Stimulated activated CD8-positive, alpha-beta memory T cell treated with anti-CD3 and anti-CD28 coated beads, Interleukin-4, amount 100 ng/mL, for 24 hours (primary cell): ENCODE results near the gene TAL2.
"Not testable (repeated sequence)": the region's sequence is repeated elsewhere in the genome, so short reads cannot be mapped to it uniquely, and the experiment has no call there.

ENCODE experiments used
- DNase-seq: peaks from one replicate; pipeline ENCODE4 v3.0.0-alpha.2; 2020; ENCODE audit warnings: low read depth

TAL2 gene

DNA sequence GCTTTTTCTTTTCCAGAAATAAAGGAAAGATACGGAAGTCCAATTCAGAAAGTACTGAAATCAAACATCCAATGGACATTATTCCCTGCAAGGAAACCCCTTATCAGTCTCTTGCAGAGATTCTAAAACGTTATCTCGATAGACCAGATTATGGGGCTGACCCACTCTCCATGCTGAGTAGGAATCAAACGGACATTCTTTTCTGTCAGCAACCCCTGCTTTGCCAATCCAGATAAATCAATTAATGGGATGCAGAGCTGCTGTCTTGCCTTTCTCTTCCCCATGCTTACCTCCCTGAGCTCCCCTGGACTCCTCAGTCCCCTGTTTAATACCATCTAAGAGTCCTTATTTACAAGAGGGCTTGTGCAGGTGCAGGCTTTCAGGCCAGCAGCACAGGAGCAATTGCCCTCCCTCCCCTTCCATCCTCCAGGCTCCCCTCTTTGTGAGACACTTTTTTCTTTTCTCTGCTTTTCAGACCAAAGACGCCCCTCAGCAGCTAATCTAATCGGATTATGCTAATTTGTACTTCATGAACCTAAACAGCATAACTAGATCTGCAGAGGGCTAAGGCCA is 14.2 kb downstream of the TAL2 start:
- DNase-seq = no peak

DNA sequence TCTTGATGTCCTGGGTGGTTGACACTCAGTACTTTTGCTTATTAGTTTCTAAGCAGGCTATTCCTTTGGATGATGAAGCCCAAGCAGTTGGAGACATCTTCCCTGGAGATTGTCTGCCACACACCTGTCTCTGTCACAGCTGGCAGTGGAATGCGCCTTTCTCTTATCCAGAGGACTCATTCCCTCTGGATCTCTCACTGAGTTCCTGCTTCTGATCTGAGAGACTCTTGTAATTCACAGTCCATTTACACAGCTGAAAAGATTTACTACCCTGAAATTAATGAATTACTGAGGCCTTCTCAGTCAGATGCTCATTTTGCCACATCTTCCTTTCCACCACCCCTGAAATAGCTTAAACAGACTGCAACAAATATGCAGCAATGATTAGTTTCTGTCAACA is 15.9 kb downstream of the TAL2 start:
- DNase-seq = no peak

DNA sequence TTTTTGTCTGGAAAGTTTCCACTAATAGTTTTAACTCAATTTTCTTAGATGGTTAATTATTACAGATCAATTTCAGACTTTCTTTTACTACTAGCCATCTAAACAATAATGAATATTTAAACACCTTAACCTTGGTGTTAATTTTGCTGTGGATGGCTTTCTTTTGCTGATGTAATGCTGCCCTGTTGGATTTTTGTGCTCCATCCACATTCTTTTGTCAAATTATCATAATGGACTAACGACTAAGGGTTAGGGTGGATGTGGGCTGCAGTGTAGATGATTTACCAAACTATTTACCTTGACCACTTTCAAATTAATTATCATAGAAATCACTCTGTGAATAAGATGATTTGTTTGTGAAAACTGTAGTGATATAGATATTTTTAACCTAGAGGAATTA is 16.5 kb downstream of the TAL2 start:
- DNase-seq = no peak

DNA sequence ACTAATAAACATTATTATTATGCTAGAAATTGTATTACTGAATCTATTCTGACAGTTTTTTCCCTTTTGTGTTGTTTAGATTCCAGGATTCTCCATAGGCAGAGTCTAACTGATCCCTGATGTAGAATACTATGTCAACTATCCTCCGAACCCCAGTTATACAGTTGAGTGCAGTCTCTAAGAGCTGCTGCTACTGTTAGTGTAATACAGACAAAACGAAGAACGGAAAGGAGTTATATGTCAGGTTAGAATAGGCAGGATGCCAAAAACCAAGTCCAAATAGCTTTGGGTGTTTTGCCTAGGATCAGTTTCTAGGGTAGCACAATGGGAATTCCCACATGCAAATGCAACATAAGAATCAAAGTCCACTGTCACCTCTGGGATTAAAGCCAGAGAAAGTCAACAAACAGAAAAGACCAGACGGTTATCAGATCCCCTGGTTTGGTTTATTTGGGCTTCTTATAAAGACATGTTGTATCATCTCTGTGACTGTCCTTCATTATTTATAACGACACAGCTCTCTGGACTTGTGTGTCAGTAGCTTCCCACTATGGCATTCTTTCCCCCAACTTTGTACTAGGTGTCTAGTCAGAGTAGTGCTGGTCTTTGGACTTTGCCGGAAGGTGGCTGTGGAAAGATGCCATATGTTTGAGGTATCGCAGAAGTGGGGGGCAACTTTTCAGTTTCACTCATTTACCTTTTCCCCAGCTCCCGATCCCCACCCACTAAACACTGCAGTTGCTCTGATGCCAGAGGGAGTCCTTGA is 17.2 kb downstream of the TAL2 start:
- no peak for DNase-seq

DNA sequence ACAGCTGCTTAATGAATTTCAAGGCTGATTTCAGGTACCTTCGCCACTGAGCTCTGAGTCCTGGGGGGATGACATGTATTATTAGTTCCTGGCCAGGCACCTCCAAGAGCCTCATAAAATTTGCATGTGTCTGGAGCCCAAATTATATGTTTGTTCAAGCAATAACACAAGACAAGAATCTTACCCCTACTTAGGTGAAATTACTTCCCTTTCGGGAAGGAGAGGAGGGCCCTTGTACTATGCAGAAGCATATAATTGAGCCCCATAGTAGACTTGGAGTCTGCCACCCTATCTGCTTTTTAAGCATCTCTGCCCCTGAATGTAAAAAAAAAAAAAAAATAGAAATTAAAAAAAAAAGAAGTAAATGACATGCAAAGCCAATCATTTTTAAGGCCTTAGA is 19.1 kb downstream of the TAL2 start:
- DNase-seq = no peak

DNA sequence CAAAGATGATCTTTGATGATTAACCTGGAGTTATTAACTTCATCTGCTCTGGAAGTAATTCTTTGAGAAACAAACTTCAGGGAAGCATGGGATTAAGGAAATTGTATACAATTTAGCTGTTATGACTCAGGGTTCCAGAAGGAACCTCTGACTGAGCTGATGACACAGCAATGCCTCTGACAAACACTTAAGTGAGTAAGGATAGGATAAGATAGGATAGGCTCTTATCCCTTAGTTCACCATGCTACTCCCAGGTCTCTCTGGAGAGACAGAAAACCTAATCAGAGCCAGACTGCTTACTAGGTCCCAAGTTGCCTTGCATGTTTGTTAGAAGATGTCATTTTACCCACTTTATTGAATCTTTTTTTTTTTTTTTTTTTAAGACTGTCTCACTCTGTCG is 19.5 kb downstream of the TAL2 start:
- DNase-seq = no peak

DNA sequence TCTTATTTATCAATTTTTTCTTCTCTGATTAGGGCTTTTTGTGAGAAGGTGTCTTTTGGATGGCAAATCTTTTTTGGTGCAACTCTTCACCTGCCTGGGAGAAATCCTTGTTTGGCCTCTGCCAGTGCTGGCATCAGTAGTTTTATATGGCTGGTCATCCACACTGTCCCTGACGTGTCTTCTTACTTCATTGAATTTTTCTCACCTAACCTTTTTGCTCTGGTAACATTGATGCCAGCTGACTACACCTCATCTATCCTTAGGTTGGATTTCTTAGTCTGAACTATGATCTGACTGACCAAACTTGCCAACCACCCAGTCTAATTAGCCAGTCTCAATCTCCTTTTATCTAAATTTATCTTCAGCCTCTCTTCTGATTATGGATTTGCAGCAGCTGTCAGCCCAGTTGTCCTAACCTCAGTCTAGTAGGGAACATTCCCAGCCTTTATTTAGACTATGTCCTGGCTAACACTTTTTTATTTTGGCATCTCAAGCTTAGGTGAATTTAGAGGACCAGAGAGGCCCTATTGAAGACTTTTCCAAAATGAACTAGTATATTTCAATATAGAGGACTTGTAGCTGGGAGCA is 21.5 kb downstream of the TAL2 start:
- no peak for DNase-seq

DNA sequence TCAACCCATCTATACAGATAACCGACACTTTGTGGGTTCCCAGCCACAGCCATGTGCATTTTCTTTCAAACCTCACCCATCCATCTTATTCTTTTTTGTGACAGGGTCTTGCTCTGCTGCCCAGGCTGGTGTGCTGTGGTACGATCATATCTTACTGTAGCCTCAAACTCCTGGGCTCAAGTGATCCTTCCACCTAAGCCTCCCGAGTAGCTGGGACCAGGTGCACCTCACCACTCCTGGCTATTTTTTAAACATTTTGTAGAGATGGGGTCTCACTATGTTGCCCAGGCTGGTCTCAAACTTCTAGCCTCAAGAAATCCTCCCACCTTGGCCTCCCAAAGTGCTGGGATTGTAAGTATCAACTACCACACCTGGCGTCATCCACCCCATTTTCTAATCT is 24.7 kb downstream of the TAL2 start:
- no peak for DNase-seq

DNA sequence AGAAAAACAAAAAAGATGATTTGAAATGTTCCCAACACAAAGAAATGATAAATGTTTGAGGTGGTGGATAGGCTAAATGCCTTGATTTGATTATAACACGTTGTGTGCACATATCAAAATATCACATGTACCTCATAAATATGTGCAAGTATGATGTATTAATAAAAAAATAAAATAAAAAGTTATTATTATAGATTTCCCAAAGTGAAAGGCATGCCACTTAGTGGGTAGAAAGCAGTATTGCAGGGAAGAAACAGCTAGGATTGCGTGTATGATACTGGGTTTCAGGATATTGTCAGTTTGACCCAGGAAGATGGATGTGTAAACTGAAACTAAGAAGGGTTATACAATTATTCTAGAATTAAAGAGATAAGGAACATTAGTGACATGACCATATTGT is 28.5 kb downstream of the TAL2 start:
- DNase-seq = no peak

DNA sequence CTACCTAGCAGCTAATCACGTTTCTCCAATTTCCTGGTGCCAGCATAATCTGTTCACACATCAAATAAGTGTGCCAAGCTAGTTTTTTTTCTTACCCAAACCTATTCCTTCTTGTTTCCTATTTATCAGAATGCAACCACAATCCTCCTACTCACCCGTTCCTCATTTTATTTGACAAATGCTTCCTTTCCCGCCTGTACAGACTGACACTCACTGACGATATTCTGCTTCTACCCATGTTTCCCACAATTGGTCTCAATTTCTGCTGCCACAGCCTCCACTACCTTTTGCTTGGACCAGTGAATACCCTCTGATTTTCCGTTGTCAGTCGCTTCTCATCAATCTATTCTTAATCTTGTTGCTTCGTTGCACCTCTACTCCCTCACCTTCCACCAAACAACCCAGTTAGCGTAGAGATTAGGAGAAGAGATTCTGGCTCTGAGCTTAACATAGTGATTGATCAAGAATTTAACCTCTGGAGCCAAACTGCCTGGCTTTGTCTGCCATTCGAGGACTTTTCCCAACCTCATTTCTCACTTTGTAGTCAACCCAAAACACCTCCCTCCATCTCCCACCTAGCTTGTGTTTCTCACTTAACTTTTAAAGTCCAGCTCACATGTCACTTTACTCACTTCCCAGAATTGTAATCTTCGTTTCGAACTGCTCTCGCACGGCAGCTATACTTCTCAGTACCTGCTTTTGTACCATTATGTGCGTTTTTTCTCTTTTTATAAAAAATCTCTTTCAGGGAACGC is 31.4 kb downstream of the TAL2 start:
- DNase-seq = no peak

DNA sequence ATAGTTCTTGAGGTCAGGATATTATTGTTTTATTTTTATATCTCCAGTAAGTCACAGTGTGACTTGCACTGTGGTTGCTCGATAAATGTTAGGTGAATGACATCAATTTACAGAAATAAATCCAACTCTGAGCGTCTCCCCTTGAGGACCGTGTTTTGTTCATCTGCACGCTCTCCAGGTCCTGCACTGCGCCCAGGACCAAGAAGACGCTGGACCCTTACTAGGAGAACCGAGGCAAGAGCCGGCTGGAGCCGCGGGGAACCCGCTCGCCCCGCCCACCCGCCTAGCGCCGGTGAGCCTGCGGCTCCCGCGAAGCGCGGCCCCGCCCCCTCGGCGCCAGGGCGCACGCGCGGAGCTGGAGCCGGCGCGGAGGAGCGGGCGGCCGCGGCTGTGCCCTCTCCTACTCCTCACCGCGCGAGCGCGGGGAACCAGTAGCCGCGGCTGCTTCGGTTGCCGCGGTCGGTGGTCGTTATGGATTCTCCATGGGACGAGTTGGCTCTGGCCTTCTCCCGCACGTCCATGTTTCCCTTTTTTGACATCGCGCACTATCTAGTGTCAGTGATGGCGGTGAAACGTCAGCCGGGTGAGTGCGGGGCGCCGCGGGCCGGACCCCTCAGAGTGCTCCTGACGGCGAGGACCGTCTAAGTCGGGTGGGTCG is 32.1 kb downstream of the TAL2 start, which contains the start of gene TMEM38B:
TSS of gene TMEM38B (plus strand) at position 352 of the 658 bp plus-strand sequence. CDS start at position 472, 120 bp downstream.
- DNase-seq = peak; percentile 74

DNA sequence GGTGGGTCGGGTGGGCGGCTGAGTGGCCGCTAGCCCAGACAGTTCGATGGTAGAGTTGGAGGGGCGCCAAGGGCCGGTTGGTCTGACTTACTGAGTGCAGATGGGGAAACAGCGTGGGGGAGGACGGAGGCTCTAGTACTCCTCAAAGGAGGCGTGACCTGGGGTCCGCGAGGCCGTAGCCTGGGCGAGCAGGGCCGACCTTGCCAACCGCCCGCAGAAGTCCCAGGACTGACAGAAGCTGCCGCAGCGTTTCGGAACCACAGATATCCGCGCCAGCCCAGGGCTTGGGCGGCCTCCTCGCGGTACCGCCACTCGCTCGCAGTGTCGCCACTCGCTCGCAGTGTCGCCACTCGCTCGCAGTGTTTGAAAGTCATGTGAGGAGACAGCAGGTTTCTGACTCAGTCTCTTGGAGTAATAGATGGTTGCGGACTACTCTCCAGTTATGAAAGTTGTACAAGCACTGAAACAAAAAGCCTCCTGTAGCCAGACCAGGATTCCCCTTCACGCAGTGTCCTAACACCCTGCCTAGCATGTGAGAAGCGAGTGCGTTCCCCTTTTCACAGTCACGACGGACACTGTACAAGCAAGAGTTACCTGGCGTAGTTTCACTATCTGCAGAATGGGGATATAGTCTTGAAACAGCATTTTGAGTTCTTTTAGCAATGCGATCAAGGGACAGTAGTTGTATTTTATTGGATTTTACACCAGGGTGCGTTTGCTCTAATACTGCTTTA is 32.8 kb downstream of the TAL2 start:
- peak; percentile 38 for DNase-seq

DNA sequence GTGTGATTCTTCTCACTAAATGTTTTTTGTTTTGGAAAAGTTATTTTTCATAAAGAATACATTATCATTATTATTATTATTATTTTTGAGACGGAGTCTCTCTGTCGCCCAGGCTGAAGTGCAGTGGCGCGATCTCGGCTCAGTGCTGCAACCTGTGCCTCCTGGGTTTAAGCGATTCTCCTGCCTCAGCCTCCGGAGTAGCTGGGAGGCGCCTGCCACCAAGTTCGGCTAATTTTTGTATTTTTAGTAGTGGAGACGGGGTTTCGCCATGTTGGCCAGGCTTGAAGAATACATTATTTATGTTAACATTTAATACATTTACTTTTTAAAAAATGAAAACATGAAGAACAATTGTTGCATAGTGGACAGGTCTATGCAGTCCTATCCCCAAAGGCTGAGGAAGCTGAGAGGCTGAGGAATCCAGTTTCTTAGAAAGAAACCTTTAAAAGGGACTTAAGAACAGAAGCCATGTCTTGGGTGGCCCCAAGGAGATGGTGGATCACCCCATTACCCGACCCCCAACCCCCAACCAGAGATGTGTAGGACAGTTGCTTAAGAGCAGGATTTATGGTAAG is 34.0 kb downstream of the TAL2 start:
- DNase-seq = no peak

DNA sequence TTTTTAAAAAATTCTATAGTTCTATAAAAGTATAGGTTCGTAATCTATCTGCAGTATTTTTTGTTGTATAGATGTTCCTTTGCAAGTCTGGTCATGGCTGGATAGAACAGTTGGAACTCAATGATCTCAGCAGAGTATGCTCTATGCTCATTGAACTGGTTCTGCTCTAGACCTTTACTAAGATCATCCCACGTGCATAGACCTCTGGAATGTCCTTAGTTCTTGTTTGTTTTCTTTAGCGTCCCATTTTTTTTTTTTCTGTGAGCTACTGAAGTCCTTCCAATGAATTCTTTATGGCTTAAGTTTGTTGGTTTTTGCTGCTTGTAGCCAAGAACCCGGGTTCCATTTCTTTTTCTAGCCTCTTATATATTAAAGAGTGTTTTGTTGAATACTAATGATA is 35.6 kb downstream of the TAL2 start:
- no peak for DNase-seq

DNA sequence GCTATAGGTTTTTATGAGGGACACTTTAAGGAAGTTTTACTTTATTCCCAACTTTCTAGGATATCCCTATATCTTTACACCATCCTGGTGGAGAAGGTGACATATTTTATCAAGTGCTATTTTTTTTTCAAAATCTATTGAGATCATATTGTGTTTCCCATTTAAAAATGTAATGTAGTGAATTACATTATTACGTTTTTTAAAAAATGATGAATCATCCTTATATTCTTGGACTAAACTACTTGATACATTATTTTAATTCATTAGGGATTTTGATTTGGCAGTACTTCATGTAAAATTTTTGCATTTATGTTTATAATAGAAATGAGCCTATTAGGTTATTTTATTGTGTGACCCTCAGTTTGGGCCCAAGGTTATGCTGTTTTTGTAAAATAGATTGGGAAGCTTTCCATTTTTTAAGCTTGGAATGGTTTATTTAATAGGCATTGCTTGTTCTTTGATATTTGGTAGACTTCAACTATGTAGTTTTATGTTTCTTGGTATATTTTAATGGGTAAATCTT is 36.2 kb downstream of the TAL2 start:
- no peak for DNase-seq

DNA sequence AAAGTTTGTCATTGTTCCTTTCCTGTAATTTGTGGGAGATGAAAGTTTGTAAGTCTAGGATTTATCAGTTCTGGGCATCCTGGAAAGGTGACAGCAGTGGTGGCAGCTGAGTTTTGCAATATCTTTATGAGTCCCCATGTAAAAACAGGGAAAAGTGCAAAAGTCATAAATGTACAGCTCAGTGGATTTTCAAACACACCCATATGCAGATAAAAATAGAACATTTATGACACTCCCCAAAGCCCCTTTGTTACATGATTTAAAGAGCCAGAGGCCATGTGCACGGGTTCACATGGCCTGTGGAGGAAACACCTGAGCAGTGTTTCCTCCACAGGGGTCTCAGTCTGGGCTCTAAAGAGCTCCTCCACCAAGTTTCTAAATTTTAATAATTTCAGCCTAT is 38.4 kb downstream of the TAL2 start:
- no peak for DNase-seq

DNA sequence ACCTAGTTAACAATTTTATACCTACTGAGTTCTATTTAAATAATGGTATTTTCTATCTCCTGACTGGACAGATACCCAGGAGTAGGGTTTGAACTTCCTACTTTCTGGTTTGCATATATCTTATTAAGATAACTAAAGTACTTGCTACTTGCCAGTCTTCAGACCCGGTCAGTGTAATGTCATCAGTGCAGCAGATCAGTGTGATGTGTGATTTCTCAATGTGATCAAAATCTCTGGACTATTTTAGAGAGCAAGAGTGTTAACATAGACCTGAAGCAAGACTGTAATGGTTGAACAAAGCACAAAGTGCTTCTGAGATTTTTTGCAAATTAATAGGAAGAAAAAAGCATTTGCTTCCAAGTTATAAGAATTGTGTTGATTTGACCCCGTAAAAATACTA is 38.9 kb downstream of the TAL2 start:
- DNase-seq = no peak

DNA sequence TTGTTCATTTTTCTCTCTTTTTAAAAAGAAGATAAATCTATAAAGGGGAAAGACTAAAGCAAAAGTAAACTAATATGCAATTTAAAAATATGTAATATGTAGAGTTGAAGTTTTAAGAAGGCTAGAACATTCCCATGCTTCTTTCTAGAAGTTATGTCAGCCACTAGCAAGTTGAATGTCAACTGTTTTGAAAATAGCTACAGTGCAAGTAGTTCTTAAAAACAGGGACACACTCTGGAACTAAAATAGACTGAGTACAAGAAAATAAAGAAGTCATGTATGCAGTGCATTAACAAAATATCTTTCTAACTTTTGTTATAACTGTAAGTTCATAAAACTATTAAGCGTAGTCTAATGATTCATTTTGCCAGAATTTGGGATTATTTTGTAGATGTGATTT is 40.0 kb downstream of the TAL2 start:
- no peak for DNase-seq

DNA sequence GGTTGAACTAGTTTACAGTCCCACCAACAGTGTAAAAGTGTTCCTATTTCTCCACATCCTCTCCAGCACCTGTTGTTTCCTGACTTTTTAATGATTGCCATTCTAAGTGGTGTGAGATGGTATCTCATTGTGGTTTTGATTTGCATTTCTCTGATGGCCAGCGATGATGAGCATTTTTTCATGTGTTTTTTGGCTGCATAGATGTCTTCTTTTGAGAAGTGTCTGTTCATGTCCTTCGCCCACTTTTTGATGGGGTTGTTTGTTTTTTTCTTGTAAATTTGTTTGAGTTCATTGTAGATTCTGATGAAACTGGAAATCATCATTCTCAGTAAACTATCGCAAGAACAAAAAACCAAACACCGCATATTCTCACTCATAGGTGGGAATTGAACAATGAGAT is 41.4 kb downstream of the TAL2 start:
- DNase-seq = not testable (repeated sequence)

DNA sequence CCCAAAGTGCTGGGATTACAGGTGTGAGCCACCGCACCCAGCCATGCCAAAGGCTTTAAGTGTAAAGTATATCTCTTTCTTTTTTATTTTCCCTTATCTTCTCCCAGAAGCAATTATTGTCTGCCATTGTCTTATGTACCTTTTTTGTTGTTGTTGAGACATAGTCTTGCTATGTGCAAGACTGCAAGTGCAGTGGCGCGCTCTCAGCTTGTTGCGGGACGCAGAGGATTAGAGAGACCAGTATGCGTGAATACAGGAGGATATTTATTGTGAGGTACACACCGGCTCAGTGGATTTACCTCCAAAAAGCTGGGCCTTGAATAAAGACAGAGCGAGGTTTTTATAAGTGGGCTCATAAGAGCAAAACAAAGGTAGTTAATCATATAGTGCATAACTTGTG is 43.9 kb downstream of the TAL2 start:
- DNase-seq = no peak

DNA sequence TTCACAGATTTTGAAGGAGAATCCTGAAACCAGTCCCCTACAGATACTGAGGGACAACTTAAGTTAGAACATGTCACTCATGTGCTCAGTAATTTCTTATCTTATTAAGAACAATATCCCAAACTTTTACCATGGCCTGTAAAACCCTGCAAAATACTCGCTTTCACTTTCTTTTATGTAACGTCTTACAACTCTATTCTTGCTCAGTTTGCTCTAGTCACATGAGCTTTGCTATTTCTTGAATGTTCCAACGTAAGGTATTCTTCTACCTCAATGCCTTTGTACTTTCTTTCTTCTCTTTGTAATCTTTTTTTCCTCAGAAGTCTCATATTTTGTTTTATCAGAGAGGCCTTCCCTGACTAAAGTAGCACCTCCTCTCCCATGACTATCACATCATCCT is 46.1 kb downstream of the TAL2 start:
- no peak for DNase-seq
